CD4-positive, alpha-beta T cell (primary cell): ENCODE data around the gene HBS1L. TPM values are rescaled to one million over a fixed set of nuclear protein-coding genes. Genes with fewer than 3 reads are reported as not detected.

Experiments used
- ATAC-seq: fragments of 200-7000 bp; cut with Tn5 transposase; one replicate; pipeline ENCODE4 v1.10.0; 2022; ENCODE audit warnings: mild to moderate bottlenecking; ENCODE audit not compliant: poor library complexity
- CTCF ChIA-PET: fragments of 350-600 bp; sonication (Branson Sonifier 250); formaldehyde crosslinking; loops from one replicate; lab custom pipeline; 2021; ENCODE audit warnings: antibody characterized with exemption, inconsistent platforms; lab: Charles Lee
- POLR2A ChIA-PET: fragments of 350-600 bp; sonication (Branson Sonifier 250); formaldehyde crosslinking; loops from one replicate; lab custom pipeline; 2021; ENCODE audit warnings: antibody characterized with exemption, inconsistent platforms; lab: Charles Lee
- DNase-seq, 14 experiments: peaks; one replicate each; pipeline ENCODE4 v3.0.0-alpha.2; 2013 to 2020; ENCODE audit warnings: mixed read lengths in 2 of 14
- H3K27ac ChIP-seq, 2 donors: one replicate each; pipeline versions ENCODE4 v1.5.1 to v1.7.0; 2013; ENCODE audit warnings: low read length in 2 of 2, low read depth in 1 of 2, mild to moderate bottlenecking in 1 of 2
- H3K27me3 ChIP-seq, 2 experiments: 1 replicate in 1 of 2; 2 replicates in 1 of 2; pipeline versions ENCODE4 v1.6.1 to v1.7.0; 2013; ENCODE audit warnings: low read length in 2 of 2, control low read depth in 1 of 2, mild to moderate bottlenecking in 1 of 2, moderate library complexity in 1 of 2; ENCODE audit not compliant: insufficient read depth in 2 of 2, control insufficient read depth in 1 of 2
- H3K36me3 ChIP-seq: one replicate; pipeline ENCODE4 v1.6.1; 2013; ENCODE audit warnings: low read length, control low read depth; ENCODE audit not compliant: insufficient read depth
- H3K4me1 ChIP-seq: one replicate; pipeline ENCODE4 v1.6.1; 2013; ENCODE audit warnings: low read length, control low read depth; ENCODE audit not compliant: insufficient read depth
- H3K4me3 ChIP-seq: one replicate; pipeline ENCODE4 v1.5.1; 2013; ENCODE audit warnings: mild to moderate bottlenecking, low read length, moderate library complexity
- H3K9me3 ChIP-seq, 2 experiments: 1 replicate in 1 of 2; 2 replicates in 1 of 2; pipeline versions ENCODE4 v1.6.1 to v1.7.0; 2013; ENCODE audit warnings: low read length in 2 of 2, mild to moderate bottlenecking in 2 of 2, control low read depth in 1 of 2, moderate library complexity in 1 of 2; ENCODE audit not compliant: control insufficient read depth in 1 of 2, insufficient read depth in 1 of 2
- H3K27ac Mint-ChIP-seq: one replicate; pipeline ENCODE4 v1.8.0; 2020; ENCODE audit warnings: mixed read lengths
- H3K27me3 Mint-ChIP-seq: one replicate; pipeline ENCODE4 v1.8.0; 2021; ENCODE audit warnings: mixed read lengths
- H3K36me3 Mint-ChIP-seq: one replicate; pipeline ENCODE4 v1.8.0; 2021; ENCODE audit warnings: low read depth, mixed read lengths
- H3K4me1 Mint-ChIP-seq: one replicate; pipeline ENCODE4 v1.8.0; 2021; ENCODE audit warnings: low read depth, mixed read lengths
- H3K4me3 Mint-ChIP-seq: one replicate; pipeline ENCODE4 v1.8.0; 2020; ENCODE audit warnings: mild to moderate bottlenecking, mixed read lengths
- H3K9me3 Mint-ChIP-seq: one replicate; pipeline ENCODE4 v1.8.0; 2020; ENCODE audit warnings: mixed read lengths
- intact Hi-C, 2 experiments: fragments of 100-400 bp; cut with DNase I in 1 of 2; cut with micrococcal nuclease in 1 of 2; formaldehyde crosslinking; loops; one replicate each; pipeline versions ENCODE4 v1.15.1 to v1.9.0; 2023 to 2025; cut with DNase I, micrococcal nuclease
- total RNA-seq, 174 experiments: library from RNA in 2 of 174; stranded (reverse) in 2 of 174; gene quantifications; one replicate each; pipeline ENCODE4 v1.2.3 and lab custom pipeline; 2021 to 2026
- TF ChIP-seq, protein P1 (sequence below): fragments of 200-600 bp; IDR thresholded peaks from one replicate; pipeline ENCODE4 v1.8.0; 2022; ENCODE audit warnings: antibody characterized with exemption, mild to moderate bottlenecking

The HBS1L gene
- total RNA-seq, 2 experiments from 2014 or later, result 106 to 117 TPM

DNA sequence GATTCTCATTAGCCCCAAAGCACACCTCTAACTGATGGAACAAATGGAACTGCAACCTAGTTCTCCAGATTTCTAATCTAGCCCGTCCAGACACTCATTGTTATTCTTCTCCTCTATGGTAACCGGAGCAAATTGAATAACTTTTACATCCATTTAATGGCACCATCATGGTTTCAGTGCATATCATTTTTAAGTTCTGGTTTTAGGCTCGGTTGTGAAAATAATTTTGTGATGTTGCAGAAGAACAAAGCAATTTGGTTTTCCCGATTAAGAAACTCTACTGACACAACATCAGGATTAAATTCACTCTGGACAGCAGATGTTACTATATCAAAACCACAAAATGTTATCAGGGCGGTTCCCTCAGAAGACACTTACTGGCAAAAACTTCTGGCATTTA is 42.5 kb upstream of the HBS1L start:
- H3K4me1 Mint-ChIP-seq, result peaks cover 68% of the 10 kb centered on the region
- H3K9me3 Mint-ChIP-seq, result no peaks in the 10 kb centered on the region
- no peak overlapping the region for H3K4me3 ChIP-seq
- no peak overlapping the region for H3K27ac ChIP-seq
- H3K4me3 Mint-ChIP-seq, result no peak overlapping the region
- H3K27ac Mint-ChIP-seq, result no peak overlapping the region
- TF ChIP-seq, protein P1, sequence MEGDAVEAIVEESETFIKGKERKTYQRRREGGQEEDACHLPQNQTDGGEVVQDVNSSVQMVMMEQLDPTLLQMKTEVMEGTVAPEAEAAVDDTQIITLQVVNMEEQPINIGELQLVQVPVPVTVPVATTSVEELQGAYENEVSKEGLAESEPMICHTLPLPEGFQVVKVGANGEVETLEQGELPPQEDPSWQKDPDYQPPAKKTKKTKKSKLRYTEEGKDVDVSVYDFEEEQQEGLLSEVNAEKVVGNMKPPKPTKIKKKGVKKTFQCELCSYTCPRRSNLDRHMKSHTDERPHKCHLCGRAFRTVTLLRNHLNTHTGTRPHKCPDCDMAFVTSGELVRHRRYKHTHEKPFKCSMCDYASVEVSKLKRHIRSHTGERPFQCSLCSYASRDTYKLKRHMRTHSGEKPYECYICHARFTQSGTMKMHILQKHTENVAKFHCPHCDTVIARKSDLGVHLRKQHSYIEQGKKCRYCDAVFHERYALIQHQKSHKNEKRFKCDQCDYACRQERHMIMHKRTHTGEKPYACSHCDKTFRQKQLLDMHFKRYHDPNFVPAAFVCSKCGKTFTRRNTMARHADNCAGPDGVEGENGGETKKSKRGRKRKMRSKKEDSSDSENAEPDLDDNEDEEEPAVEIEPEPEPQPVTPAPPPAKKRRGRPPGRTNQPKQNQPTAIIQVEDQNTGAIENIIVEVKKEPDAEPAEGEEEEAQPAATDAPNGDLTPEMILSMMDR, result no peak
- no peaks in the 10 kb centered on the region for H3K27me3 Mint-ChIP-seq
- peaks cover 16% of the 10 kb centered on the region for H3K4me1 ChIP-seq
- ChIA-PET CTCF (no interaction called here), POLR2A (no interaction called here)
- no peak for ATAC-seq
- no peaks in the 10 kb centered on the region for H3K36me3 Mint-ChIP-seq
- H3K36me3 ChIP-seq, result no peaks in the 10 kb centered on the region
- no peaks in the 10 kb centered on the region for H3K9me3 ChIP-seq
- intact Hi-C loops, result no loop called here
- H3K27me3 ChIP-seq, result no peaks in the 10 kb centered on the region
- no peak for DNase-seq

DNA sequence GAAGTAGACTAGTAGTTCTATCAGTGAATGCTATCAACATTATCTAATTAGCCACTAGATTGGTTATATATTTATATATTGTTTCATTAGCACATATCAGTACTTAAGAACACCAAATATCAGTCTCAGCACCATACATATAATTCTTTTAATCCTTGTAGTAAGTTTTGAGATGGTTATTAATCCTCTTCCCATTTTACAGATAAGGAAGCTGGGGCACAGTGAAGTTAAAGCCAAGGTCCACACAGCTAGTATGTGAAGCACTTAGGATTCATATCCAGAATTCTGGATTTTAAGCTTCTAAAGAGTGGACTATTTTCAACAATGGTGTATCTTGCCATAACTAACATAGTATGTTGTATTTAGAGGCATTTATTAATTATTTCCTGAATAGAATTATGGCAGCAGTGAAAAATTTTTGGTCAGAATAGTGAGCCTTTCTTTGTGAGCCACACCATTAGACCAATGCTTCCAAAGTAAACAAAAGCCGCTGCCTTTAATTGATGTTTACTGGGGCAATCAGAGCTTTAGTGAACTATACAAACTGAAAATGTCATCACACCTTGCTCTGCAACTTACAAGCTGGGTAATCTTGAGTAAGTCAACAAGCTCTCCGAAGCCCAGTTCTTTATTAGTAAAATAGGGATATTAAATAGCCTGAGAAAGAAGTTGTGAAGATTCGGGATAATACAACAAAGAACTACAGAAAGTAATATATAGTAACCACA is 41.9 kb upstream of the HBS1L start:
- H3K4me1 ChIP-seq, result peaks cover 16% of the 10 kb centered on the region
- ATAC-seq (no peak), DNase-seq (no peak)
- Mint-ChIP-seq H3K27me3 (no peaks in the 10 kb centered on the region), H3K9me3 (no peaks in the 10 kb centered on the region), H3K4me3 (no peak overlapping the region), H3K36me3 (no peaks in the 10 kb centered on the region), H3K4me1 (peaks cover 63% of the 10 kb centered on the region), H3K27ac (no peak overlapping the region)
- H3K4me3 ChIP-seq, result no peak overlapping the region
- ChIA-PET POLR2A (interaction anchor here (0.7 kb wide), 1 partner anchor 9 kb away, joined by 3 read pairs; no protein-coding TSS in a partner anchor), CTCF (interaction anchor here (1.1 to 1.6 kb wide), 2 partner anchors 33 to 87 kb away, joined by 3 read pairs; no protein-coding TSS in a partner anchor)
- TF ChIP-seq, protein P1, result no peak
- H3K36me3 ChIP-seq, result no peaks in the 10 kb centered on the region
- intact Hi-C loops, result no loop called here
- no peaks in the 10 kb centered on the region for H3K9me3 ChIP-seq
- H3K27ac ChIP-seq, result no peak overlapping the region
- H3K27me3 ChIP-seq, result no peaks in the 10 kb centered on the region

DNA sequence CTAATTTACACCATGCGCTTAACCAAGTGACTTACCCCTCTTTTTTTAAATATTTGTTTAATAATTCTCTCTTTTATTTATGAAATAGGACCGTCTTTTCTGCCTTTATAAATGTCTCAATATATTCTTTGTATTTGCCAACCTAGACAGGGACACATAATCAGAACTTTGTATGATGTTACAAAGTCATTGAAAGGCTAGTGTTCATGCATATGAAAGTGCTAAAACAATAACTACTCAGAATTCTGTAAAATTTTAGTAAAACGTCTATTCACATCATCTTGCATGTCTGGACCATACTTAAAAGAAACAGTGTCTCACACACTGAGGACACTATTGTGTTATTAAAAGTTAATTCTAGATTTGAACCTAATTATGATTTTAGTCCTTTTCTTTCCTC is 41.1 kb upstream of the HBS1L start:
- ATAC-seq (no peak), DNase-seq (no peak)
- ChIA-PET POLR2A (interaction anchor here (2.2 kb wide), 1 partner anchor 10 kb away, joined by 10 read pairs; no protein-coding TSS in a partner anchor), CTCF (interaction anchor here (1.1 to 1.6 kb wide), 2 partner anchors 33 to 88 kb away, joined by 3 read pairs; no protein-coding TSS in a partner anchor)
- Mint-ChIP-seq H3K4me1 (peaks cover 61% of the 10 kb centered on the region), H3K27ac (no peak overlapping the region), H3K4me3 (no peak overlapping the region), H3K27me3 (no peaks in the 10 kb centered on the region), H3K9me3 (no peaks in the 10 kb centered on the region), H3K36me3 (no peaks in the 10 kb centered on the region)
- Histone ChIP-seq H3K27ac (no peak overlapping the region), H3K9me3 (no peaks in the 10 kb centered on the region), H3K27me3 (no peaks in the 10 kb centered on the region), H3K4me3 (no peak overlapping the region), H3K4me1 (peaks cover 16% of the 10 kb centered on the region), H3K36me3 (no peaks in the 10 kb centered on the region)
- intact Hi-C loops, result no loop called here
- TF ChIP-seq, protein P1, result no peak
